ENCODE measurements around the gene BMP10. TPM values are rescaled to one million over a fixed set of nuclear protein-coding genes. Genes with fewer than 3 reads are reported as not detected.

Gene BMP10
- total RNA-seq, 1 experiment from 2014 or later: not detected

DNA sequence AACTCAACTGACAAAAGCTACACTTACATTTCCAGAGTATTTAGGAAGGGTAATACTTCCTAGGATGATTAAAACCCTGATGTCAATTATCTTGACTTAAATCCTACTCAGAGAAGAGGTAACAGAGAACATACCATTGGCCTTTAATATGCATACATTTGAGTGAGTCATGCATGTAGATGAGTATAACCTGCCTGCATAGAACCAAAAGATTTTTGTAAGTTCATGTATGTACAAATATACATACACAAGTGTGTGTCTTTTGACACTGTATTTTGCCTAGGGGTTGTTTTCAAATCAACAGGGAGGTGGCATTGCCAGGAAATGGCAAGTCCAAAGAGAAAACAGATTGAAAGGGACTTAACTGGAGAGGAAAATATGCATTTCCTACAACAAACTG, 6.1 kb downstream of the BMP10 start:
- Histone ChIP-seq H3K9me3 (ENCODE audit: control insufficient read depth in 1 of 2, insufficient read depth in 1 of 2, low read depth in 1 of 2, low read length in 2 of 2) (no peaks in the 10 kb centered on the region), H3K9me2 (ENCODE audit: insufficient read depth) (no peaks in the 10 kb centered on the region), H3K79me2 (ENCODE audit: insufficient read depth, low read length) (no peaks in the 10 kb centered on the region), H3K4me3 (replicated peaks in 1 of 2; ENCODE audit: low read depth in 1 of 2, low read length in 2 of 2) (no peak overlapping the region), H3K27ac (ENCODE audit: low read depth, low read length) (no peak overlapping the region), H3K27me3 (ENCODE audit: insufficient read depth, low read length) (peaks cover 5% of the 10 kb centered on the region; the same call in 1 of the 2 replicates), H3K4me2 (ENCODE audit: low read length) (no peak overlapping the region), H3K4me1 (ENCODE audit: control insufficient read depth in 1 of 2, insufficient read depth in 2 of 2, low read length in 2 of 2) (no peaks in the 10 kb centered on the region), H2AFZ (ENCODE audit: low read depth, low read length, poor library complexity, severe bottlenecking) (no peak overlapping the region), H3K9ac (ENCODE audit: low read length) (no peak overlapping the region), H3K36me3 (ENCODE audit: control insufficient read depth in 1 of 2, insufficient read depth in 2 of 2, low read length in 2 of 2) (no peaks in the 10 kb centered on the region), H4K20me1 (ENCODE audit: insufficient read depth) (no peaks in the 10 kb centered on the region)
- RAD21 ChIA-PET (ENCODE audit: low non-redundant PET in 1 of 2, low total read pairs in 2 of 2, uncharacterized antibody in 2 of 2, unreplicated experiment in 2 of 2): no interaction called here
- ATAC-seq (no peak), DNase-seq (ENCODE audit: low read depth, low spot score) (no peak)
- intact Hi-C loops (cut with micrococcal nuclease): no loop called here
- TF ChIP-seq POLR2A (IDR thresholded peaks at IDR 0.05; ENCODE audit: borderline replicate concordance, extremely low read depth, insufficient read depth, insufficient read length): no peak
- TF ChIP-seq FOSL1 (IDR thresholded peaks at IDR 0.05; ENCODE audit: low read depth): no peak
- no peak for TF ChIP-seq SRF (IDR thresholded peaks at IDR 0.05; ENCODE audit: low read depth)
- no peak for TF ChIP-seq JUND (IDR thresholded peaks at IDR 0.05)
- no peak for TF ChIP-seq ATF3 (IDR thresholded peaks at IDR 0.05)
- no peak for TF ChIP-seq CEBPB (IDR thresholded peaks at IDR 0.05; ENCODE audit: low read depth)
- TF ChIP-seq SIN3A (IDR thresholded peaks at IDR 0.05; ENCODE audit: low read depth): no peak
- no peak for TF ChIP-seq EZH2 (IDR thresholded peaks at IDR 0.05)
- no peak for TF ChIP-seq POLR2AphosphoS5 (IDR thresholded peaks at IDR 0.05; ENCODE audit: low read depth, low read length)
- no peak for TF ChIP-seq RAD21 (IDR thresholded peaks at IDR 0.05; ENCODE audit: low read depth)
- no peak for TF ChIP-seq ZFX (IDR thresholded peaks at IDR 0.05)
- TF ChIP-seq YY1 (IDR thresholded peaks at IDR 0.05; ENCODE audit: extremely low read depth, insufficient replicate concordance, low read depth, low read length): no peak
- no peak for TF ChIP-seq CBX3 (IDR thresholded peaks at IDR 0.05; ENCODE audit: low read depth)
- TF ChIP-seq, protein P1, sequence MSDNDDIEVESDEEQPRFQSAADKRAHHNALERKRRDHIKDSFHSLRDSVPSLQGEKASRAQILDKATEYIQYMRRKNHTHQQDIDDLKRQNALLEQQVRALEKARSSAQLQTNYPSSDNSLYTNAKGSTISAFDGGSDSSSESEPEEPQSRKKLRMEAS (IDR thresholded peaks at IDR 0.05): no peak
- no peak for TF ChIP-seq ELF1 (IDR thresholded peaks at IDR 0.05; ENCODE audit: borderline replicate concordance, low read depth)
- TF ChIP-seq EGR1 (IDR thresholded peaks at IDR 0.05; ENCODE audit: low read depth): no peak
- no peak for TF ChIP-seq EZH2phosphoT487 (IDR thresholded peaks at IDR 0.05; ENCODE audit: borderline replicate concordance)
- TF ChIP-seq, protein P2, sequence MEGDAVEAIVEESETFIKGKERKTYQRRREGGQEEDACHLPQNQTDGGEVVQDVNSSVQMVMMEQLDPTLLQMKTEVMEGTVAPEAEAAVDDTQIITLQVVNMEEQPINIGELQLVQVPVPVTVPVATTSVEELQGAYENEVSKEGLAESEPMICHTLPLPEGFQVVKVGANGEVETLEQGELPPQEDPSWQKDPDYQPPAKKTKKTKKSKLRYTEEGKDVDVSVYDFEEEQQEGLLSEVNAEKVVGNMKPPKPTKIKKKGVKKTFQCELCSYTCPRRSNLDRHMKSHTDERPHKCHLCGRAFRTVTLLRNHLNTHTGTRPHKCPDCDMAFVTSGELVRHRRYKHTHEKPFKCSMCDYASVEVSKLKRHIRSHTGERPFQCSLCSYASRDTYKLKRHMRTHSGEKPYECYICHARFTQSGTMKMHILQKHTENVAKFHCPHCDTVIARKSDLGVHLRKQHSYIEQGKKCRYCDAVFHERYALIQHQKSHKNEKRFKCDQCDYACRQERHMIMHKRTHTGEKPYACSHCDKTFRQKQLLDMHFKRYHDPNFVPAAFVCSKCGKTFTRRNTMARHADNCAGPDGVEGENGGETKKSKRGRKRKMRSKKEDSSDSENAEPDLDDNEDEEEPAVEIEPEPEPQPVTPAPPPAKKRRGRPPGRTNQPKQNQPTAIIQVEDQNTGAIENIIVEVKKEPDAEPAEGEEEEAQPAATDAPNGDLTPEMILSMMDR (IDR thresholded peaks at IDR 0.05 in 2 of 3, conservative IDR thresholded peaks at IDR 0.05 in 1 of 3; ENCODE audit: borderline replicate concordance in 1 of 3, insufficient read depth in 1 of 3, low read depth in 2 of 3, low read length in 2 of 3): no peak
- POLR2A ChIA-PET: no interaction called here
- BruUV-seq (replicated peaks): no TSS peak
- CTCF ChIA-PET: no interaction called here
